ENCODE measurements around the gene APBB3. TPM values are rescaled to one million over a fixed set of nuclear protein-coding genes. Genes with fewer than 3 reads are reported as not detected.

Gene APBB3
- total RNA-seq (2022) (23.4 and 25.1 TPM in 2 replicates), Bru-seq, nascent RNA (percentile 69 among the genes with signal in this experiment), BruChase-seq, experiment 1, labeled RNA remaining after a 2-hour chase (percentile 74 among the genes with signal in this experiment), BruChase-seq, experiment 2, labeled RNA remaining after a 6-hour chase (percentile 67 among the genes with signal in this experiment)
- long read RNA-seq, partial matches to known transcripts, result 9 of 23 reads
- long read RNA-seq, other reads (novel, unspliced or antisense), result 12 of 23 reads

- Mint-ChIP-seq H3K4me1 (ENCODE audit: low read depth, unreplicated experiment) (peaks cover 6% of the 10 kb centered on the region), H3K27me3 (ENCODE audit: insufficient read depth, unreplicated experiment) (no peaks in the 10 kb centered on the region), H3K27ac (ENCODE audit: unreplicated experiment) (peak within 1 kb of the TSS; percentile 93), H3K36me3 (ENCODE audit: insufficient read depth, unreplicated experiment) (peaks cover 49% of the 10 kb centered on the region), H3K4me3 (ENCODE audit: unreplicated experiment) (peak within 1 kb of the TSS; percentile 84), H3K9me3 (ENCODE audit: unreplicated experiment) (no peaks in the 10 kb centered on the region)
- ChIA-PET CTCF (interaction anchor here (0.6 to 1.0 kb wide), 5 partner anchors 8 to 122 kb away, joined by 3 read pairs; partner anchors contain the start of gene EIF4EBP3), POLR2A (interaction anchor here (0.5 to 1.1 kb wide), 11 partner anchors 12 to 162 kb away, joined by 3 to 15 read pairs (median 5); partner anchors contain the start of genes EIF4EBP3 and TMCO6)
- intact Hi-C loops (cut with micrococcal nuclease; ENCODE audit: unreplicated experiment), result loop anchor here (1.0 to 5.0 kb wide), 5 partner anchors 17 to 148 kb away; partner anchors contain the start of genes EIF4EBP3, IK, NDUFA2 and TMCO6
- Histone ChIP-seq H3K27me3 (replicated peaks; ENCODE audit: control insufficient read depth, insufficient read depth, low read length) (no peaks in the 10 kb centered on the region), H3K4me3 (ENCODE audit: low read depth, low read length) (peak within 1 kb of the TSS; percentile 68), H3K4me1 (peaks cover 7% of the 10 kb centered on the region; the same call in 1 of the 2 replicates), H3K9me3 (no peaks in the 10 kb centered on the region), H3K36me3 (ENCODE audit: control insufficient read depth, insufficient read depth, low read length) (no peaks in the 10 kb centered on the region; the same call in 1 of the 2 replicates)
- DNase-seq, result peak; percentile 96 to 98
- TF ChIP-seq CTCF (IDR thresholded peaks at IDR 0.05; ENCODE audit: insufficient read depth in 1 of 2, low read depth in 1 of 2, low read length in 1 of 2, severe bottlenecking in 1 of 2, unreplicated experiment in 1 of 2), result no peak
- no TSS peak for BruUV-seq (replicated peaks)
These were observed at the start of gene APBB3, which contains the start of gene SLC35A4 for GRCh38 chr5:140564196-140565023. Gene APBB3, minus strand, starts transcription at chr5:140564598. Its CDS starts 353 bp downstream, at chr5:140564245. Gene SLC35A4, plus strand, starts transcription at chr5:140564828. Its CDS starts 2,342 bp downstream, at chr5:140567170.

DNA sequence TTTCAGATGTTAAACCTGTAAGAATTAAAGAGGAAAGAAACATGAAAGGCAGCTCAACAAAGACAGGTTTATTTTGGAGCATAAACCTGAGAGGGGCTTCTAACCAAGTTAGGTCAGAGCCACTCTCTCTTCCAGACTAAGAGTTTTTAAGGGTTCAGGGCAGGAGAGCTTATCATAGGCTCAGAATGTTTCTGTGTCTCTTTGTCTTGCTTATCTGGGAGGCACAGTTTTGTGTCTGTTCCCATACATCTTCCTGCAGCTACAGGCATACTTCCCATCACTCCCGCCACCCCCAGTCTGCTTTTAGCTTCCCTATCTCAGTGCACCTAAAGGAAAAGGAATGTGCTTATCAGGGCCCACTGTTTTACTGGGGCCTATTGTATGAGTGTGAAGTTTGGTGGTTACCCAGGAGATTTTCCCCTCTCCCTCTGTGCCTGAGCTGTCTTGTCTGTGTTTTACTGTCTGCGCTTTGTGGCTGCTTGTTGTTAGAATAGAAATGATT is 46.7 kb upstream of the APBB3 start:
- CTCF ChIA-PET, result interaction anchor here (0.6 kb wide), 1 partner anchor 23 kb away, joined by 4 read pairs; no protein-coding TSS in a partner anchor
- Histone ChIP-seq H3K27me3 (replicated peaks; ENCODE audit: control insufficient read depth, insufficient read depth, low read length) (no peaks in the 10 kb centered on the region), H3K4me1 (no peaks in the 10 kb centered on the region), H3K9me3 (peaks cover 7% of the 10 kb centered on the region; the same call in 1 of the 2 replicates), H3K36me3 (ENCODE audit: control insufficient read depth, insufficient read depth, low read length) (no peaks in the 10 kb centered on the region), H3K4me3 (ENCODE audit: low read depth, low read length) (no peak overlapping the region)
- no peak overlapping the region for H3K4me3 Mint-ChIP-seq (ENCODE audit: unreplicated experiment)
- H3K4me1 Mint-ChIP-seq (ENCODE audit: low read depth, unreplicated experiment), result no peaks in the 10 kb centered on the region
- DNase-seq, result peak; percentile 44 to 50
- H3K27me3 Mint-ChIP-seq (ENCODE audit: insufficient read depth, unreplicated experiment), result no peaks in the 10 kb centered on the region
- POLR2A ChIA-PET, result interaction anchor here (0.6 kb wide), 1 partner anchor 47 kb away, joined by 5 read pairs; no protein-coding TSS in a partner anchor
- intact Hi-C loops (cut with micrococcal nuclease; ENCODE audit: unreplicated experiment), result loop anchor here (2.0 kb wide), 1 partner anchor 28 kb away; the partner anchor contains the start of gene TMCO6
- BruUV-seq (replicated peaks), result no TSS peak
- no peak for TF ChIP-seq CTCF (IDR thresholded peaks at IDR 0.05; ENCODE audit: insufficient read depth in 1 of 2, low read depth in 1 of 2, low read length in 1 of 2, severe bottlenecking in 1 of 2, unreplicated experiment in 1 of 2)
- peak overlapping the region; percentile 63 for H3K27ac Mint-ChIP-seq (ENCODE audit: unreplicated experiment)
- H3K36me3 Mint-ChIP-seq (ENCODE audit: insufficient read depth, unreplicated experiment), result no peaks in the 10 kb centered on the region
- peaks cover 9% of the 10 kb centered on the region for H3K9me3 Mint-ChIP-seq (ENCODE audit: unreplicated experiment)

- Mint-ChIP-seq H3K27ac (ENCODE audit: unreplicated experiment) (no peak overlapping the region), H3K27me3 (ENCODE audit: insufficient read depth, unreplicated experiment) (no peaks in the 10 kb centered on the region), H3K36me3 (ENCODE audit: insufficient read depth, unreplicated experiment) (no peaks in the 10 kb centered on the region), H3K9me3 (ENCODE audit: unreplicated experiment) (peaks cover 9% of the 10 kb centered on the region), H3K4me1 (ENCODE audit: low read depth, unreplicated experiment) (no peaks in the 10 kb centered on the region), H3K4me3 (ENCODE audit: unreplicated experiment) (no peak overlapping the region)
- H3K27me3 ChIP-seq (replicated peaks; ENCODE audit: control insufficient read depth, insufficient read depth, low read length), result no peaks in the 10 kb centered on the region
- intact Hi-C loops (cut with micrococcal nuclease; ENCODE audit: unreplicated experiment), result no loop called here
- H3K36me3 ChIP-seq (ENCODE audit: control insufficient read depth, insufficient read depth, low read length), result no peaks in the 10 kb centered on the region
- ChIA-PET CTCF (no interaction called here), POLR2A (no interaction called here)
- peaks cover 7% of the 10 kb centered on the region; the same call in 1 of the 2 replicates for H3K9me3 ChIP-seq
- no peak overlapping the region for H3K4me3 ChIP-seq (ENCODE audit: low read depth, low read length)
- no peaks in the 10 kb centered on the region for H3K4me1 ChIP-seq
- BruUV-seq (replicated peaks), result no TSS peak
- TF ChIP-seq CTCF (IDR thresholded peaks at IDR 0.05; ENCODE audit: insufficient read depth in 1 of 2, low read depth in 1 of 2, low read length in 1 of 2, severe bottlenecking in 1 of 2, unreplicated experiment in 1 of 2), result no peak
- no peak for DNase-seq
These were observed 44.7 kb upstream of the APBB3 start for GRCh38 chr5:140609126-140609525.
